HepG2 (cell line): ENCODE data around the gene BAZ1B. TPM values are rescaled to one million over a fixed set of nuclear protein-coding genes. Genes with fewer than 3 reads are reported as not detected.
A peak's percentile ranks its signal among the peaks of the same experiment; 100 is the strongest.

Experiments
- CCDC6 ChIP-seq: sonication (generic); formaldehyde crosslinking; IDR thresholded peaks from 2 replicates; pipeline ENCODE4 v1.8.1; 2022; ENCODE audit warnings: mild to moderate bottlenecking, missing genetic modification reagents, moderate library complexity
- DMAP1 ChIP-seq: IDR thresholded peaks from 2 replicates; pipeline ENCODE4 v1.6.1; 2016
- EED ChIP-seq: sonication (generic); formaldehyde crosslinking; IDR thresholded peaks from 2 replicates; pipeline ENCODE4 v1.5.0; 2020; ENCODE audit warnings: mild to moderate bottlenecking, missing genetic modification reagents
- GLI4 ChIP-seq: sonication (generic); formaldehyde crosslinking; IDR thresholded peaks from 2 replicates; pipeline ENCODE4 v1.5.1; 2020; ENCODE audit warnings: missing genetic modification reagents, mild to moderate bottlenecking, moderate library complexity, borderline replicate concordance
- HDAC1 ChIP-seq: sonication (generic); formaldehyde crosslinking; IDR thresholded peaks from 2 replicates; pipeline ENCODE4 v1.5.1; 2020; ENCODE audit warnings: mild to moderate bottlenecking, missing genetic modification reagents
- HNF4G ChIP-seq, 2 experiments: sonication (generic) in 1 of 2; formaldehyde crosslinking in 1 of 2; IDR thresholded peaks; 2 replicates each; pipeline versions ENCODE4 v1.4.0 to v1.6.1; 2011 to 2020; ENCODE audit warnings: borderline replicate concordance in 2 of 2, low read depth in 2 of 2, mild to moderate bottlenecking in 2 of 2, low read length in 1 of 2, missing genetic modification reagents in 1 of 2, moderate library complexity in 1 of 2
- ISL2 ChIP-seq: sonication (generic); formaldehyde crosslinking; IDR thresholded peaks from 2 replicates; pipeline ENCODE4 v1.5.0; 2020; ENCODE audit warnings: missing genetic modification reagents
- SATB2 ChIP-seq: sonication (generic); formaldehyde crosslinking; IDR thresholded peaks from 2 replicates; pipeline ENCODE4 v1.5.0; 2020; ENCODE audit warnings: missing genetic modification reagents
- SOX6 ChIP-seq, 2 experiments: fragments of 450-650 bp in 1 of 2; sonication (generic) in 1 of 2; formaldehyde crosslinking in 1 of 2; IDR thresholded peaks; 2 replicates each; pipeline versions ENCODE4 v1.4.0 to v1.6.1; 2017 to 2020; ENCODE audit warnings: antibody characterized with exemption in 1 of 2, mild to moderate bottlenecking in 1 of 2, missing genetic modification reagents in 1 of 2
- SRF ChIP-seq: IDR thresholded peaks from 2 replicates; pipeline ENCODE4 v1.6.1; 2011; ENCODE audit warnings: mild to moderate bottlenecking, low read depth, low read length, moderate library complexity
- TCF7 ChIP-seq: sonication (generic); IDR thresholded peaks from 2 replicates; pipeline ENCODE4 v1.6.1; 2016; ENCODE audit warnings: antibody characterized with exemption, low read depth
- XBP1 ChIP-seq: sonication (generic); formaldehyde crosslinking; IDR thresholded peaks from 2 replicates; pipeline ENCODE4 v1.5.0; 2020; ENCODE audit warnings: missing genetic modification reagents
- YEATS4 ChIP-seq: sonication (generic); formaldehyde crosslinking; IDR thresholded peaks from 2 replicates; pipeline ENCODE4 v1.4.0; 2020; ENCODE audit warnings: missing genetic modification reagents, borderline replicate concordance
- ZBTB3 ChIP-seq: sonication (generic); formaldehyde crosslinking; IDR thresholded peaks from 2 replicates; pipeline ENCODE4 v1.4.0; 2020; ENCODE audit warnings: low read depth, mild to moderate bottlenecking, moderate library complexity, missing genetic modification reagents, borderline replicate concordance
- ZC3H13 ChIP-seq: sonication (generic); formaldehyde crosslinking; IDR thresholded peaks from 2 replicates; pipeline ENCODE4 v1.8.1; 2023; ENCODE audit warnings: mild to moderate bottlenecking, missing genetic modification reagents, moderate library complexity
- ZNF143 ChIP-seq: sonication (generic); formaldehyde crosslinking; IDR thresholded peaks from 2 replicates; pipeline ENCODE4 v1.4.0; 2020; ENCODE audit warnings: missing genetic modification reagents
- ZNF337 ChIP-seq: sonication (generic); formaldehyde crosslinking; IDR thresholded peaks from 2 replicates; pipeline ENCODE4 v1.5.1; 2020; ENCODE audit warnings: missing genetic modification reagents, low read depth, mild to moderate bottlenecking, borderline replicate concordance
- ZNF570 ChIP-seq: sonication (generic); formaldehyde crosslinking; IDR thresholded peaks from 2 replicates; pipeline ENCODE4 v1.4.0; 2020; ENCODE audit warnings: mild to moderate bottlenecking, missing genetic modification reagents, borderline replicate concordance
- ZNF766 ChIP-seq: sonication (generic); formaldehyde crosslinking; IDR thresholded peaks from 2 replicates; pipeline ENCODE4 v1.5.0; 2020; ENCODE audit warnings: missing genetic modification reagents, borderline replicate concordance
- polyA plus RNA-seq, 8 experiments: library from polyadenylated mRNA; depleted of rRNA in 3 of 8; stranded (reverse) in 7 of 8; unstranded in 1 of 8; fragments of >200 nt; fragmentation: Illumina TruSeq in 4 of 8; extraction: Trizol in 4 of 8; gene quantifications; 2 replicates each; pipeline versions ENCODE4 v1.2.1 to v1.2.3, GENCODE V29; 2011 to 2016; ENCODE audit warnings: low read depth in 4 of 8, missing spikeins in 1 of 8, mixed read lengths in 1 of 8; ENCODE audit not compliant: insufficient read depth in 1 of 8
- total RNA-seq, 5 experiments: library from RNA; depleted of rRNA; stranded (reverse); fragments of >200 nt; fragmentation: Illumina TruSeq; extraction: Trizol; gene quantifications; 2 replicates each; pipeline ENCODE4 v1.2.3, GENCODE V29; 2016; ENCODE audit warnings: low read depth in 1 of 5
- TF ChIP-seq, protein P1 (sequence below): sonication (generic); formaldehyde crosslinking; IDR thresholded peaks from 2 replicates; pipeline ENCODE4 v1.4.0; 2020; ENCODE audit warnings: missing genetic modification reagents
- TF ChIP-seq, protein P2 (sequence below): sonication (generic); formaldehyde crosslinking; IDR thresholded peaks from 2 replicates; pipeline ENCODE4 v1.4.0; 2020; ENCODE audit warnings: missing genetic modification reagents
- TF ChIP-seq, protein P3 (sequence below): sonication (generic); formaldehyde crosslinking; IDR thresholded peaks from 2 replicates; pipeline ENCODE4 v1.5.0; 2020; ENCODE audit warnings: missing genetic modification reagents
- TF ChIP-seq, protein P4 (sequence below): sonication (generic); formaldehyde crosslinking; IDR thresholded peaks from 2 replicates; pipeline ENCODE4 v1.9.0; 2021; ENCODE audit warnings: missing genetic modification reagents, borderline replicate concordance

Gene BAZ1B
- total and polyA plus RNA-seq, 2 of the 13 experiments (the other 11 are each of a cell fraction or from before 2014, with no cell fraction given): 18.6 to 69.4 TPM

DNA sequence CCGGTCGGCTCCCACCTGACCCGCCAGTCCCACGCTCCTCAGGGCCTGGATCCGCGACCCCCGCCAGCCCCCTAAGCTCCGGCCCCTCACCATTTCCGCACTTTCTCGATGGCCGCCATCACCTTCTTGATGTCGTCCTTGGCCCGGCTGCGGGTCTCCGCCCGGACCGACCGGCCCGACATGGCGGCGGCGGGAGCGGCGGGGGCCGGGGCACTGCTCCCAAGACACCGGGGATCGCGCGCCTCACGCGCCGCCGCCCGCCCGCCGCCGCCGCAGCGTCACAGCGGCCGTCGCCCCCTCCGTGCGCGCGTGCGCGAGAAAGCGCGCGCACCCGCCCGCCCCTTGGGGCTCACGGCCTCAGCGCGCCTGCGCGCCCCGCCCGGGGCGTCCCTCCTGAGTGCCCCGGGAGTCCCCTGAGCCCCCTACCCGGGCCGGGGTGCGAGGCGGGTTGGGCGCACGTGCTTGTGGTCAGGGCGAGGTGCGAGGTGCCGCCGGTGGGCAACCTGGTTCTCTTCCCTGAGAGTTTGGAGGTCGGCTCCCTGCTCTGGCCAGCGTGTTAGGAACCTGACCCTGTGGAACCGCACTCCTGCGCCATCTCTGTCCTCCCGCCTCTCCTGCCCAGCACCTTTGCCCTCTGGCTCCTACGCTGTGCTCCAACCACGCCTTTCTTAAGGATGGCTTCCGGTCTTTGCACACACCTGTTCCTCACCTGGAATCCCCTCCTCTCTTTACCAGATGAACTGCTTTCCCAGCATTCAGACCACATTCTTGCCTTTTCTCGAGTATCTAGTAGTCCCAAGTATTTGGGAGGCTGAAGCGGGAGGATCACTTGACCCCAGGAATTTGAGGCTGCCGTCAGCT is 35.5 kb upstream of the BAZ1B start, which contains the start of gene BCL7B (continued):
- TF ChIP-seq ZNF766 (peak; percentile 97; the same call in 1 of the 2 replicates), CCDC6 (no peak; the same call in 1 of the 2 replicates), SRF (no peak), SATB2 (peak; percentile 98), ZNF143 (CRISPR knock-in tag) (0 out of 2 replicates have a peak, but pooled peaks have one; percentile 37), HNF4G (IDR thresholded peaks at IDR 0.05; ENCODE audit: borderline replicate concordance, low read depth, low read length) (peak; percentile 34; the same call in 1 of the 2 replicates), HNF4G (CRISPR knock-in tag; IDR thresholded peaks at IDR 0.05; ENCODE audit: borderline replicate concordance, low read depth) (no peak; the same call in 1 of the 2 replicates), ZNF337 (CRISPR knock-in tag) (peak; percentile 92; the same call in 1 of the 2 replicates), ZBTB3 (CRISPR knock-in tag) (no peak; the same call in 1 of the 2 replicates), XBP1 (CRISPR knock-in tag) (peak; percentile 51; the same call in 1 of the 2 replicates), SOX6 (IDR thresholded peaks at IDR 0.05) (no peak), SOX6 (CRISPR knock-in tag; IDR thresholded peaks at IDR 0.05) (peak; percentile 70), YEATS4 (CRISPR knock-in tag) (peak; percentile 64; the same call in 1 of the 2 replicates), TCF7 (no peak), ZC3H13 (CRISPR knock-in tag) (peak; percentile 96; the same call in 1 of the 2 replicates), EED (CRISPR knock-in tag) (peak; percentile 97), GLI4 (no peak; the same call in 1 of the 2 replicates), DMAP1 (CRISPR knock-in tag) (peak; percentile 49; the same call in 1 of the 2 replicates), ISL2 (CRISPR knock-in tag) (peak; percentile 62; the same call in 1 of the 2 replicates), ZNF570 (CRISPR knock-in tag) (no peak), HDAC1 (CRISPR knock-in tag) (peak; percentile 77)
- TF ChIP-seq, protein P1, sequence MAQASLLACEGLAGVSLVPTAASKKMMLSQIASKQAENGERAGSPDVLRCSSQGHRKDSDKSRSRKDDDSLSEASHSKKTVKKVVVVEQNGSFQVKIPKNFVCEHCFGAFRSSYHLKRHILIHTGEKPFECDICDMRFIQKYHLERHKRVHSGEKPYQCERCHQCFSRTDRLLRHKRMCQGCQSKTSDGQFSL (CRISPR knock-in tag): no peak; the same call in 1 of the 2 replicates
- TF ChIP-seq, protein P2, sequence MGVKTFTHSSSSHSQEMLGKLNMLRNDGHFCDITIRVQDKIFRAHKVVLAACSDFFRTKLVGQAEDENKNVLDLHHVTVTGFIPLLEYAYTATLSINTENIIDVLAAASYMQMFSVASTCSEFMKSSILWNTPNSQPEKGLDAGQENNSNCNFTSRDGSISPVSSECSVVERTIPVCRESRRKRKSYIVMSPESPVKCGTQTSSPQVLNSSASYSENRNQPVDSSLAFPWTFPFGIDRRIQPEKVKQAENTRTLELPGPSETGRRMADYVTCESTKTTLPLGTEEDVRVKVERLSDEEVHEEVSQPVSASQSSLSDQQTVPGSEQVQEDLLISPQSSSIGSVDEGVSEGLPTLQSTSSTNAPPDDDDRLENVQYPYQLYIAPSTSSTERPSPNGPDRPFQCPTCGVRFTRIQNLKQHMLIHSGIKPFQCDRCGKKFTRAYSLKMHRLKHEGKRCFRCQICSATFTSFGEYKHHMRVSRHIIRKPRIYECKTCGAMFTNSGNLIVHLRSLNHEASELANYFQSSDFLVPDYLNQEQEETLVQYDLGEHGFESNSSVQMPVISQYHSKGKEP (CRISPR knock-in tag): no peak
- TF ChIP-seq, protein P3, sequence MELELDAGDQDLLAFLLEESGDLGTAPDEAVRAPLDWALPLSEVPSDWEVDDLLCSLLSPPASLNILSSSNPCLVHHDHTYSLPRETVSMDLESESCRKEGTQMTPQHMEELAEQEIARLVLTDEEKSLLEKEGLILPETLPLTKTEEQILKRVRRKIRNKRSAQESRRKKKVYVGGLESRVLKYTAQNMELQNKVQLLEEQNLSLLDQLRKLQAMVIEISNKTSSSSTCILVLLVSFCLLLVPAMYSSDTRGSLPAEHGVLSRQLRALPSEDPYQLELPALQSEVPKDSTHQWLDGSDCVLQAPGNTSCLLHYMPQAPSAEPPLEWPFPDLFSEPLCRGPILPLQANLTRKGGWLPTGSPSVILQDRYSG (CRISPR knock-in tag): peak; percentile 98
- TF ChIP-seq, protein P4, sequence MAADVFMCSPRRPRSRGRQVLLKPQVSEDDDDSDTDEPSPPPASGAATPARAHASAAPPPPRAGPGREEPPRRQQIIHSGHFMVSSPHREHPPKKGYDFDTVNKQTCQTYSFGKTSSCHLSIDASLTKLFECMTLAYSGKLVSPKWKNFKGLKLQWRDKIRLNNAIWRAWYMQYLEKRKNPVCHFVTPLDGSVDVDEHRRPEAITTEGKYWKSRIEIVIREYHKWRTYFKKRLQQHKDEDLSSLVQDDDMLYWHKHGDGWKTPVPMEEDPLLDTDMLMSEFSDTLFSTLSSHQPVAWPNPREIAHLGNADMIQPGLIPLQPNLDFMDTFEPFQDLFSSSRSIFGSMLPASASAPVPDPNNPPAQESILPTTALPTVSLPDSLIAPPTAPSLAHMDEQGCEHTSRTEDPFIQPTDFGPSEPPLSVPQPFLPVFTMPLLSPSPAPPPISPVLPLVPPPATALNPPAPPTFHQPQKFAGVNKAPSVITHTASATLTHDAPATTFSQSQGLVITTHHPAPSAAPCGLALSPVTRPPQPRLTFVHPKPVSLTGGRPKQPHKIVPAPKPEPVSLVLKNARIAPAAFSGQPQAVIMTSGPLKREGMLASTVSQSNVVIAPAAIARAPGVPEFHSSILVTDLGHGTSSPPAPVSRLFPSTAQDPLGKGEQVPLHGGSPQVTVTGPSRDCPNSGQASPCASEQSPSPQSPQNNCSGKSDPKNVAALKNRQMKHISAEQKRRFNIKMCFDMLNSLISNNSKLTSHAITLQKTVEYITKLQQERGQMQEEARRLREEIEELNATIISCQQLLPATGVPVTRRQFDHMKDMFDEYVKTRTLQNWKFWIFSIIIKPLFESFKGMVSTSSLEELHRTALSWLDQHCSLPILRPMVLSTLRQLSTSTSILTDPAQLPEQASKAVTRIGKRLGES (CRISPR knock-in tag): peak; percentile 91
